ENCODE measurements around the gene BPIFB3.

BPIFB3 gene

DNA sequence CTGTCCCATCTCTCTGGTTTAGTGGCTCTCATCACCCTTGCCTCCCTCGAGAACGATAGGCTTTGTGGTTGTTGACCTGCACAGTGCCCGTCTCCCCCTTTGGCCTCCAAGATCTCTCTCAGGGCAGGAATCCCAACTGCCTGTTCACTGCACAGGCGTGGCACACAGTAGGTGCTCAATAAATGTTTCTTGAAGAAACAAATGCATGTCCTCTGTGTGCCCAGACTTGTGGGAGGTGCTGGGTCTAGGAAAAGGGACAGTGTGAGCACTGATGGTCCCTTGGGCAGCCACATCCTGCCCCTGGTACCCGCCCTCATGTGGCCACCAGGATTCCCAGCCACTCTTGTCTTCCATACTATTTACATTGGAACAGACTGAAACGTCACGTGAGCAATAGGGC is 24.8 kb upstream of the BPIFB3 start:
- Histone ChIP-seq H3K27me3 (ENCODE audit: control insufficient read depth, low read length) (no peaks in the 10 kb centered on the region), H3F3A (ENCODE audit: control insufficient read depth, insufficient read depth) (no peaks in the 10 kb centered on the region), H4K20me1 (ENCODE audit: control insufficient read depth, insufficient read depth, low read depth, low read length) (no peaks in the 10 kb centered on the region), H3K27ac (ENCODE audit: low read depth, low read length) (no peak overlapping the region), H3K9me3 (ENCODE audit: control insufficient read depth, insufficient read depth, low read length) (no peaks in the 10 kb centered on the region), H3K79me2 (ENCODE audit: control insufficient read depth, low read length) (no peaks in the 10 kb centered on the region), H3K4me1 (ENCODE audit: control insufficient read depth, low read length) (no peaks in the 10 kb centered on the region), H3K9me2 (replicated peaks; ENCODE audit: control insufficient read depth, low read length) (no peaks in the 10 kb centered on the region), H3K36me3 (ENCODE audit: control insufficient read depth, low read length) (no peaks in the 10 kb centered on the region), H3K4me3 (ENCODE audit: low read length) (no peak overlapping the region), H3K4me2 (ENCODE audit: low read length) (no peak overlapping the region)
- TF ChIP-seq, protein P1, sequence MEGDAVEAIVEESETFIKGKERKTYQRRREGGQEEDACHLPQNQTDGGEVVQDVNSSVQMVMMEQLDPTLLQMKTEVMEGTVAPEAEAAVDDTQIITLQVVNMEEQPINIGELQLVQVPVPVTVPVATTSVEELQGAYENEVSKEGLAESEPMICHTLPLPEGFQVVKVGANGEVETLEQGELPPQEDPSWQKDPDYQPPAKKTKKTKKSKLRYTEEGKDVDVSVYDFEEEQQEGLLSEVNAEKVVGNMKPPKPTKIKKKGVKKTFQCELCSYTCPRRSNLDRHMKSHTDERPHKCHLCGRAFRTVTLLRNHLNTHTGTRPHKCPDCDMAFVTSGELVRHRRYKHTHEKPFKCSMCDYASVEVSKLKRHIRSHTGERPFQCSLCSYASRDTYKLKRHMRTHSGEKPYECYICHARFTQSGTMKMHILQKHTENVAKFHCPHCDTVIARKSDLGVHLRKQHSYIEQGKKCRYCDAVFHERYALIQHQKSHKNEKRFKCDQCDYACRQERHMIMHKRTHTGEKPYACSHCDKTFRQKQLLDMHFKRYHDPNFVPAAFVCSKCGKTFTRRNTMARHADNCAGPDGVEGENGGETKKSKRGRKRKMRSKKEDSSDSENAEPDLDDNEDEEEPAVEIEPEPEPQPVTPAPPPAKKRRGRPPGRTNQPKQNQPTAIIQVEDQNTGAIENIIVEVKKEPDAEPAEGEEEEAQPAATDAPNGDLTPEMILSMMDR (IDR thresholded peaks at IDR 0.05; ENCODE audit: low read depth, low read length, poor library complexity, severe bottlenecking): no peak
- TF ChIP-seq EZH2phosphoT487 (IDR thresholded peaks at IDR 0.05; ENCODE audit: borderline replicate concordance, low read length): no peak

GRCh38 chr20:33030076-33030475 is 23.6 kb upstream of the BPIFB3 start:
- Histone ChIP-seq H3K9me3 (ENCODE audit: control insufficient read depth, insufficient read depth, low read length) (no peaks in the 10 kb centered on the region), H3K4me1 (ENCODE audit: control insufficient read depth, low read length) (no peaks in the 10 kb centered on the region), H4K20me1 (ENCODE audit: control insufficient read depth, insufficient read depth, low read depth, low read length) (no peaks in the 10 kb centered on the region), H3K27me3 (ENCODE audit: control insufficient read depth, low read length) (no peaks in the 10 kb centered on the region), H3F3A (ENCODE audit: control insufficient read depth, insufficient read depth) (no peaks in the 10 kb centered on the region), H3K4me3 (ENCODE audit: low read length) (no peak overlapping the region), H3K36me3 (ENCODE audit: control insufficient read depth, low read length) (no peaks in the 10 kb centered on the region), H3K79me2 (ENCODE audit: control insufficient read depth, low read length) (no peaks in the 10 kb centered on the region), H3K9me2 (replicated peaks; ENCODE audit: control insufficient read depth, low read length) (no peaks in the 10 kb centered on the region), H3K4me2 (ENCODE audit: low read length) (no peak overlapping the region), H3K27ac (ENCODE audit: low read depth, low read length) (no peak overlapping the region)
- TF ChIP-seq EZH2phosphoT487 (IDR thresholded peaks at IDR 0.05; ENCODE audit: borderline replicate concordance, low read length): no peak
- TF ChIP-seq, protein P1 (IDR thresholded peaks at IDR 0.05; ENCODE audit: low read depth, low read length, poor library complexity, severe bottlenecking): no peak

GRCh38 chr20:33030569-33030968 is 23.1 kb upstream of the BPIFB3 start:
- Histone ChIP-seq H3K4me3 (ENCODE audit: low read length) (no peak overlapping the region), H3F3A (ENCODE audit: control insufficient read depth, insufficient read depth) (no peaks in the 10 kb centered on the region), H3K4me2 (ENCODE audit: low read length) (no peak overlapping the region), H3K27ac (ENCODE audit: low read depth, low read length) (no peak overlapping the region), H4K20me1 (ENCODE audit: control insufficient read depth, insufficient read depth, low read depth, low read length) (no peaks in the 10 kb centered on the region), H3K36me3 (ENCODE audit: control insufficient read depth, low read length) (no peaks in the 10 kb centered on the region), H3K27me3 (ENCODE audit: control insufficient read depth, low read length) (no peaks in the 10 kb centered on the region), H3K9me3 (ENCODE audit: control insufficient read depth, insufficient read depth, low read length) (no peaks in the 10 kb centered on the region), H3K4me1 (ENCODE audit: control insufficient read depth, low read length) (no peaks in the 10 kb centered on the region), H3K79me2 (ENCODE audit: control insufficient read depth, low read length) (no peaks in the 10 kb centered on the region), H3K9me2 (replicated peaks; ENCODE audit: control insufficient read depth, low read length) (no peaks in the 10 kb centered on the region)
- no peak for TF ChIP-seq EZH2phosphoT487 (IDR thresholded peaks at IDR 0.05; ENCODE audit: borderline replicate concordance, low read length)
- TF ChIP-seq, protein P1 (IDR thresholded peaks at IDR 0.05; ENCODE audit: low read depth, low read length, poor library complexity, severe bottlenecking): no peak

DNA sequence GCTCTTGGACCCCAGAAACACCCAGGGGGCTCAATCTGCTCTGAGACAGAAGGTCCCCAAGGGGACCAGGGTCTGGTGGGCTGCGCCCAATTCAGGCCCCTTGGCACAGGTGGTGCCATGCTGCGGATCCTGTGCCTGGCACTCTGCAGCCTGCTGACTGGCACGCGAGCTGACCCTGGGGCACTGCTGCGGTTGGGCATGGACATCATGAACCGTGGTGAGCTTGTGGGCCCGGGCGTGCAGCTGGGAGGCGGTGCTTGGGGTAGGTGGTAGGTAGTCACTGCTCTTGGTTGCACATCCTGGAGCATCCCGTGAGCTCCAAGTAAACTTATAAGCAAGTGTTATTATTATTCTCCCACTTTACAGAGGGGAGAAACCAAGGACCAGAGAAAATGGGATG is 22.2 kb upstream of the BPIFB3 start, which contains the start of gene BPIFB6:
Gene BPIFB6, plus strand, starts transcription at position 118 of the 400 bp plus-strand sequence. Its CDS starts 0 bp downstream, at position 118.
- TF ChIP-seq EZH2phosphoT487 (IDR thresholded peaks at IDR 0.05; ENCODE audit: borderline replicate concordance, low read length): no peak
- TF ChIP-seq, protein P1 (IDR thresholded peaks at IDR 0.05; ENCODE audit: low read depth, low read length, poor library complexity, severe bottlenecking): no peak
- no peaks in the 10 kb centered on the region for H3K27me3 ChIP-seq (ENCODE audit: control insufficient read depth, low read length)
- H3F3A ChIP-seq (ENCODE audit: control insufficient read depth, insufficient read depth): no peaks in the 10 kb centered on the region
- H3K4me2 ChIP-seq (ENCODE audit: low read length): no peak within 1 kb of the TSS
- no peaks in the 10 kb centered on the region for H3K9me2 ChIP-seq (replicated peaks; ENCODE audit: control insufficient read depth, low read length)
- H4K20me1 ChIP-seq (ENCODE audit: control insufficient read depth, insufficient read depth, low read depth, low read length): no peaks in the 10 kb centered on the region
- H3K36me3 ChIP-seq (ENCODE audit: control insufficient read depth, low read length): no peaks in the 10 kb centered on the region
- no peaks in the 10 kb centered on the region for H3K4me1 ChIP-seq (ENCODE audit: control insufficient read depth, low read length)
- no peaks in the 10 kb centered on the region for H3K79me2 ChIP-seq (ENCODE audit: control insufficient read depth, low read length)
- H3K4me3 ChIP-seq (ENCODE audit: low read length): no peak within 1 kb of the TSS
- no peaks in the 10 kb centered on the region for H3K9me3 ChIP-seq (ENCODE audit: control insufficient read depth, insufficient read depth, low read length)
- H3K27ac ChIP-seq (ENCODE audit: low read depth, low read length): no peak within 1 kb of the TSS
